GM06990 (cell line): ENCODE data around the gene TMCO4.

Source experiments
- DNase-seq: peaks from one replicate; pipeline ENCODE4 v3.0.0-alpha.2; 2011; ENCODE audit not compliant: insufficient read length; ENCODE audit errors: extremely low read depth
- H3K27me3 ChIP-seq: replicated peaks from 2 replicates; pipeline ENCODE4 v1.6.0; 2011; ENCODE audit warnings: low read length; ENCODE audit not compliant: control insufficient read depth, insufficient read depth
- H3K36me3 ChIP-seq: 2 replicates; pipeline ENCODE4 v1.5.1; 2011; ENCODE audit warnings: low read length; ENCODE audit not compliant: control insufficient read depth, insufficient read depth
- H3K4me3 ChIP-seq: replicated peaks from 2 replicates; pipeline ENCODE4 v1.5.1; 2011; ENCODE audit warnings: low read depth, mild to moderate bottlenecking, control low read depth, low read length
- TF ChIP-seq, protein P1 (sequence below): IDR thresholded peaks from 2 replicates; pipeline ENCODE4 v1.5.1; 2011; ENCODE audit warnings: low read length, control low read depth, mild to moderate bottlenecking, inconsistent platforms; ENCODE audit not compliant: insufficient read depth, poor library complexity, severe bottlenecking

Gene TMCO4

DNA sequence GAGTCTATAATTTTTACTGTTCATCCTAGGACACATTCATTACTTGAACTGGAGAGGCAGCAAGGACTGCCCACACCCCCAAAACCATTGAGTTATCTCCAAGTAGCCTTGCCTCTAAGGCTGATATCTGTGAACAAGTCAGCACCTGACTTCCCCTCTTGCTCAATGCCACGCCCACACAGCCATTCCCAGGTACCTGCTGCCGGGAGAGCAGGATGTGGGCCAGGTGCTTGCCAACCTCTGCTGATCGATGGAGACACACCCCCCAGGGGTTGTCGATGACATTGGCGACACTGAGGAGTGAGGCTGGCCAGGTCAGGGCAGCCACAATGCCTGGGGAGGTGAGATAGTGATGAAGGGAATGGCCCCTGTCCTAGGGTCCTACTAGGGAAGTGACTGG is 60.1 kb downstream of the TMCO4 start:
- no peaks in the 10 kb centered on the region for H3K27me3 ChIP-seq
- TF ChIP-seq, protein P1, sequence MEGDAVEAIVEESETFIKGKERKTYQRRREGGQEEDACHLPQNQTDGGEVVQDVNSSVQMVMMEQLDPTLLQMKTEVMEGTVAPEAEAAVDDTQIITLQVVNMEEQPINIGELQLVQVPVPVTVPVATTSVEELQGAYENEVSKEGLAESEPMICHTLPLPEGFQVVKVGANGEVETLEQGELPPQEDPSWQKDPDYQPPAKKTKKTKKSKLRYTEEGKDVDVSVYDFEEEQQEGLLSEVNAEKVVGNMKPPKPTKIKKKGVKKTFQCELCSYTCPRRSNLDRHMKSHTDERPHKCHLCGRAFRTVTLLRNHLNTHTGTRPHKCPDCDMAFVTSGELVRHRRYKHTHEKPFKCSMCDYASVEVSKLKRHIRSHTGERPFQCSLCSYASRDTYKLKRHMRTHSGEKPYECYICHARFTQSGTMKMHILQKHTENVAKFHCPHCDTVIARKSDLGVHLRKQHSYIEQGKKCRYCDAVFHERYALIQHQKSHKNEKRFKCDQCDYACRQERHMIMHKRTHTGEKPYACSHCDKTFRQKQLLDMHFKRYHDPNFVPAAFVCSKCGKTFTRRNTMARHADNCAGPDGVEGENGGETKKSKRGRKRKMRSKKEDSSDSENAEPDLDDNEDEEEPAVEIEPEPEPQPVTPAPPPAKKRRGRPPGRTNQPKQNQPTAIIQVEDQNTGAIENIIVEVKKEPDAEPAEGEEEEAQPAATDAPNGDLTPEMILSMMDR: no peak
- no peak overlapping the region for H3K4me3 ChIP-seq
- peaks cover 12% of the 10 kb centered on the region for H3K36me3 ChIP-seq
- DNase-seq: no peak

GRCh38 chr1:19738669-19739068 is 61.0 kb downstream of the TMCO4 start:
- TF ChIP-seq, protein P1: no peak
- peaks cover 10% of the 10 kb centered on the region for H3K36me3 ChIP-seq
- H3K27me3 ChIP-seq: no peaks in the 10 kb centered on the region
- DNase-seq: no peak
- no peak overlapping the region for H3K4me3 ChIP-seq

- DNase-seq: no peak
- Histone ChIP-seq H3K36me3 (peaks cover 10% of the 10 kb centered on the region), H3K4me3 (no peak overlapping the region), H3K27me3 (no peaks in the 10 kb centered on the region)
- TF ChIP-seq, protein P1: no peak
These were observed 61.6 kb downstream of the TMCO4 start for GRCh38 chr1:19738076-19738475.

DNA sequence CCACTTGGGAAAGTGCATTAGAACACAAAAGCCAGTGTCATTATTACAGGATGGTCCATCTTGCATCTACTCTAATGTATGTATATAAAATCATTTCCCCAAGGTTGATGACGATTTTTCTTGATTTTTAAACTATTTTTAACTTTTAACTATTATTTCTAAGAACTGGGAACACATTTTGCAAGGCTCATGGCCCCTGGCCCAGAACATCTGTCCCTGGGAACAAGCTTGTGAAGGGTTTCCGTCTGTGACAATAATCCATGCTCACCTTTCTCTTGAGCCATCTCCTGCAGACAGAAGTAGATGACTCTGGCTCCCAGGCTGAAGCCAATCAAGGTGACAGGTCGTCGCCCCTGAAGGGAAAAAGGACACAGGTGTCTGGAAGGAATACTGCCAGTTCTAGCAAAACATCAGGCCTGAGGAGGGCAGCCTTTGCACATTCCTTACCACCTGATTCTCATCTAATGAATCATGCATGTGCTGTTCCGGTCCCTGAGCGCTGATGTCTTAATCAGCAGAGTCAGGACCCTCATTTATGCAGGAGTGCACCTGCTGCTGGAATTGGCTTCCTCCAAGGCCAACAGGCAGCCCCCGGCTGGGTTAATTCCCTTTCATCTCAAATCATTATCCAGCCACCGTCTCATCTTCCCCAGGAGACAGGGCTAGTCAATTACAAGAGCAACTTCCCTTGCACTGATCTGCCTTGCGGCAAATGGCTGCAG is 62.5 kb downstream of the TMCO4 start:
- H3K27me3 ChIP-seq: no peaks in the 10 kb centered on the region
- TF ChIP-seq, protein P1: no peak

DNA sequence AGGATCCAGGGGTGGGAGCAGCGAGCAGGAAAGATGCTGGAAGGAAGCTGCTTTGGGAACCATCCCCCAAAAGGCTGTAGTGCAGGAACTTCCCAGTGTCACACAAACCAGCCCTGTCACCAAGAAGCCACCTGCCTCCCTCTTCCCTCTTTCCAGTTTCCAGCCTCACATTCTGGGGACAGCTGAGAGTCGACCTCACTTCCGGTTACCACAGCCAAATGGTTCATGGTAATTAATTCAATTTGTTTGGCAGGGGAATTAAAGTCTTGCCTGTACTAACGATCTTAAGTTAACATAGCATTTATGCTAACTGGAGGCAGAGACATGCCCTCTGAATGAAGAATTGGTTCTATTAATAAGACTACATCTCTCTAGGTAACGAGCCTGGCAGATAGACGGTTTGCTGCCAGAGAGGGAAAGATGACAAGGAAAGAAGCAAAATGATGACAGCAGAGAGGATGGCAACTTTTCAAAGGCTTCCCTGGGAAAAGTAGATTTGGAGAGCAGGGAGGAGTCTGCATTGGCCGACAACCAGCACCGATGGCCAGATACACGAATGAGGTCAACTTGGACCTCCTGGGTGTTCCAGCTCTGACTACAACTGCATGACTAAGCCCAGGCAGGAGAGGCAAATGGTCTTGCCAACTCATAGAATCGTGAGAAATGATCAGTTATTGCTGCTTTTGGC is 64.1 kb downstream of the TMCO4 start:
- Histone ChIP-seq H3K4me3 (no peak overlapping the region), H3K36me3 (peaks cover 9% of the 10 kb centered on the region), H3K27me3 (no peaks in the 10 kb centered on the region)
- DNase-seq: no peak
- TF ChIP-seq, protein P1: no peak

More for the DNA sequence above, 62.5 kb downstream of the TMCO4 start:
- Histone ChIP-seq H3K36me3 (peaks cover 10% of the 10 kb centered on the region), H3K4me3 (no peak overlapping the region)
- DNase-seq: no peak
